LNCaP clone FGC (cell line): Measurements from ENCODE around the gene CD9.
A peak's percentile ranks its signal among the peaks of the same experiment; 100 is the strongest.

Experiments
- DNase-seq: peaks from one replicate; pipeline ENCODE4 v3.0.0-alpha.2; 2011; ENCODE audit warnings: low read depth
- H3K4me3 ChIP-seq: 2 replicates; pipeline ENCODE4 v1.5.1; 2011; ENCODE audit warnings: mild to moderate bottlenecking, low read depth, low read length, control low read depth
- TF ChIP-seq, protein P1 (sequence below): IDR thresholded peaks from 2 replicates; pipeline ENCODE4 v1.5.1; 2012; ENCODE audit warnings: mild to moderate bottlenecking; ENCODE audit not compliant: control insufficient read depth, insufficient read depth; ENCODE audit errors: extremely low read depth

CD9 gene

DNA sequence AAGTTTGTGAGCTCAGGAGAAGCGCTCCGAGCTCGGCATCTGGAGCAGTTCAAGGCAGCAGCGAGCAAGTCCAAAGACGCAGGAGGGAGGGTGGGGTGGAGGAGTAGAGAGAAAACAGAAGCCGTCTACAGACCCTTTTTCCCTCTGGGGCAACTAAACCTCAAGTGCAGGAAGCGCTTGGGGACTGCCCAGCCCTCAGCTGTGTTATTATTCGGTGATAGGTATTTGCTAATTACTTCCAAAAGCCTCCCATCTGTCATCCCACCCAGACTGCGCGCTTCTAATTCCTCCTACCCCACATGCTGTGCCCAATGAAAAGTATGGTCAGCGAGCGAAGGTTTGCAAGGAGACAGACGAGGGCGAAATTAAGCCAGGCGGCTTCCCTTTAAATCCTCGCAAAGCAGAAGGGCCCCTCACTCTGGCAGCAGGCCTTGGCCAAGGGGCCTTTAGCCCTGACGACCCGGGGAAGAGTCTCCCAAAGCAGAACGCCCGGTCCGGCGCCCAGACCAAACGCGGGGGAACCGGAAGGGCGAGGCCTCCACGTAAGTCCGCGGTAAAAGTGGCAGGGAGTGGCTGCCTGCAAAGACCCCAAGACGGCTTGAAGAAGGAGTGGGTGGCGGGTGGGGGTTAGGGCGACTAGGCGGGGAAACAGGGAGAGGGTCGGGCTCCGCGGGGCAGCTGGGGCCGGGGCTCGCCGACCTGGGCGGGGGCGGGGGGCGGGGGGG, 507 bp upstream of the CD9 start:
- H3K4me3 ChIP-seq = peak overlapping the region; percentile 39
- no peak for DNase-seq
- TF ChIP-seq, protein P1, sequence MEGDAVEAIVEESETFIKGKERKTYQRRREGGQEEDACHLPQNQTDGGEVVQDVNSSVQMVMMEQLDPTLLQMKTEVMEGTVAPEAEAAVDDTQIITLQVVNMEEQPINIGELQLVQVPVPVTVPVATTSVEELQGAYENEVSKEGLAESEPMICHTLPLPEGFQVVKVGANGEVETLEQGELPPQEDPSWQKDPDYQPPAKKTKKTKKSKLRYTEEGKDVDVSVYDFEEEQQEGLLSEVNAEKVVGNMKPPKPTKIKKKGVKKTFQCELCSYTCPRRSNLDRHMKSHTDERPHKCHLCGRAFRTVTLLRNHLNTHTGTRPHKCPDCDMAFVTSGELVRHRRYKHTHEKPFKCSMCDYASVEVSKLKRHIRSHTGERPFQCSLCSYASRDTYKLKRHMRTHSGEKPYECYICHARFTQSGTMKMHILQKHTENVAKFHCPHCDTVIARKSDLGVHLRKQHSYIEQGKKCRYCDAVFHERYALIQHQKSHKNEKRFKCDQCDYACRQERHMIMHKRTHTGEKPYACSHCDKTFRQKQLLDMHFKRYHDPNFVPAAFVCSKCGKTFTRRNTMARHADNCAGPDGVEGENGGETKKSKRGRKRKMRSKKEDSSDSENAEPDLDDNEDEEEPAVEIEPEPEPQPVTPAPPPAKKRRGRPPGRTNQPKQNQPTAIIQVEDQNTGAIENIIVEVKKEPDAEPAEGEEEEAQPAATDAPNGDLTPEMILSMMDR = no peak

DNA sequence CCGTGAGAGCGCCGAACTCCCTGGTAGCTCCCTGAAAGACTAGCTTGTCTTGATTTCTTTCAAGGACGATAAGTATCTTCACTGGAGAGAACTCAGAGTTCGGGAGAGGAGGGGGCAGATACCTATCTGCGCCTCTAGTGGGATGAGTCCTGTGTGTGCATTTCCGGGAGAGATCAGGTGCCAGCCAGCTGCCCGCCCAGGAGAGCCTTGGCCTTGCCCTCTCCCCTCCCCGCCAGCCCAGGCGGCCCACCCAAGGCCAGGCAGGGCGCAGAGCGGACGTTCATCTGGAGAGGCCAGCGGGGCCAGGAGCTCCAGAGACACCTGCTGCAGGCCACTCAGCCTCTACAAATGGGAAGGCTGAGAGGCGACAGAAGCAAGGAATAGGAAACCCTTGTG, 1.0 kb downstream of the CD9 start:
- peak overlapping the region; percentile 92 for H3K4me3 ChIP-seq
- peak; percentile 86 for DNase-seq
- TF ChIP-seq, protein P1 = peak; percentile 28; the same call in 1 of the 2 replicates

DNA sequence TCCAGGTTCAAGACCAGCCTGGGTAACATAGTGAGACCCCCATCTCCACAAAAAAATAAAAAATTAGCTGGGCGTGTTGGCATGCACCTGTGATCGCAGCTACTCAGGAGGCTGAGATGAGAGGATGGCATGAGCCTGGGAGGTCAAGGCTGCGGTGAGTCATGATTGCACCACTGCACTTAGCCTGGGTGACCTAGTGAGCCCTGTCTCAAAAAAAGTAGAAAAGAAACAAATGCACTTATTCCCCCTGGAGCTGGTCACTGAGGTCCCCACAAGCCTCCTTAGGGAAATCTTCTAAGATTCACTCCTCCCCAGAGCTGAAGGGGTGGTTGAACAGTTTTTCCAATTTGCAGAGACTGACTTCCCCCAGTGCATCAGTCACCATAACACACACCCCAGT, 1.6 kb downstream of the CD9 start:
- H3K4me3 ChIP-seq = peak overlapping the region; percentile 92
- TF ChIP-seq, protein P1 = no peak
- no peak for DNase-seq

DNA sequence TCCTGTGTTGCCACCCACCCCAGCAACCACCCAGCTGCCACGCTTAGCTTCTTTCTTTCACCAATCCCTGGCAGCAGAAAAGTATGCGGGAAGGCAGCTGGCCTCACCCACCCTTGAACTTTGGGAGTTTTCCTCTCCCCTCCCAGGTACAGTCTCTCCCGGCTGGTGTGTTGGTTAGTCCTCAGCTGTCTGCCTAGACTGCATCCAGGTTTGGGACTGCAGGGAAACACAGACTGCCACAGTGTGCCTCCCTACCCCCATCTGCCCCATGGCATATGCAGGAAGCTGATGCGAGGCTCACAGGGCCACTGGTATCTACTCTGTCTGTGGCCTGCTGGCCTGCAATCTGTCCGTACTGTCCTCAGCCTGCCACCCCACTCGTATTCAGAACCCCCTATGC, 2.1 kb downstream of the CD9 start:
- no peak for DNase-seq
- peak overlapping the region; percentile 92; the same call in 1 of the 2 replicates for H3K4me3 ChIP-seq
- TF ChIP-seq, protein P1 = no peak

DNA sequence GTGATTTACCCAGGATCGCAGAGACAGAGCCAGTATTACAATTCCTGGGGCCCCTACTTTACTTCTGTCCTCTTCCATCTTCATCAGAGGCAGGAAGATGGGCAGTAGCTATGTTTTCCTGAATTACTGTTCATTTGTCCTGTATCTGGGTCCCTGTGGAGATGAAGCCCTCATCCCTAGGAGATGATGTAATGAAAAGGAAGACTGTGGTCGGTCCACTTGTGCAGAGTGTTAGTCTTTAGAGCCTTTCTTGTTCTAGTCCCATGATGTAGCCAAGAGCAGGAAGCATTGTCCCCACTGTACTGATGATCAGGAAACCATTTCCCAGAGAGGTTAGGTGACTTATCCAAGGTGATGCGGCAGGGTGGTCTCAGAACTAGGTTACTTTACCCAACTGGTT, 2.6 kb downstream of the CD9 start:
- DNase-seq = no peak
- TF ChIP-seq, protein P1 = no peak
- no peak overlapping the region for H3K4me3 ChIP-seq

DNA sequence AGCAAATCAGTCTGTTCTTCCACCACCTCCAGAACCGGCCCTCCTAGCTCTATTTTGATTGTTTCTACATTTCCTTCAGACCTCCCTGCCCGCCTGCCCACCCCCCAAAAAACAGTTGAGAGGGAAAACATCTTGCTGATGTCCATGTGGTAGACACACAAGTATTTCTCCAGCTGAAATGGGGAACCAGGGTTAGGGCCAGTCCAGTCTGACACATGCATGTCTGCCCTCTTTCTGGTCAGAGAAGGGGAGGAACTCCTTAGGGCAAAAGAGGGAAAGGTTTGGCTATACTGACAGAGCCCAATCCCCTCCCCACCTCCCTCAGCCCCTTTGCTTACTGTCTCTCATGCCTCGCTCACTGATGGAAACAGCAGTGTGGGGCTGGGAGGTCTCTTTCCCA, 3.4 kb downstream of the CD9 start:
- H3K4me3 ChIP-seq = no peak overlapping the region
- no peak for DNase-seq
- TF ChIP-seq, protein P1 = no peak

DNA sequence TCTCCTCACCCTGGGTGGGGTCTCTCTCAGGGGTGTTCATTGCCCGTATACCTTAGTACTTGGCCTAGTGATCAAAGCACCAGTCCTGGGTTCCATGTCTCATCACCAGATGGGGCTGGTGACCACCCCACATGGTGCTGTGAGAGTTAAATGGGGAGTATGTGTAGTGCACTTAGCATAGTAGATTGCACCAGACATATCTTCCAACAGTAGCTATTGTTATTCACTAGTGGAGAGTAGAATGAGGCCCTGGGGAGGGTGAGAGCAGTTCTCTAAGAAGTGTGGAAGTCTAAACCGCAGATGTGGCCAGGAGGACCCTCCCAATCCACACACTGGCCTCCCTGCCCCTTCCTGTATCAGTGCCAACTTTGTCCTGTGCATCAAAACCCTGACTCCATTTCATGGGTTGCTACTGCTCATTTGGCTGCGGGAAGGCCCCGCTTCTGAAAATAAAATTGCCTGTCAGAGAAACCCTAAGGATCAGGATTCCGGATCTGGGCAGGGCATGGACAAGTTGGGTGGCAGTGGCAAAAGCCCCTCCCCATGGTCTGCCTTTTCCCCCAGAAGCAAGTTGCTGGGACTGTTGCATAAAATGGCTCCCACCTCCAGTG, 4.4 kb downstream of the CD9 start:
- no peak for DNase-seq
- no peak overlapping the region for H3K4me3 ChIP-seq
- TF ChIP-seq, protein P1 = no peak
